K562 (cell line): ENCODE results near the gene TRIP6. TPM values are rescaled to one million over a fixed set of nuclear protein-coding genes. Genes with fewer than 3 reads are reported as not detected.
A peak's percentile ranks its signal among the peaks of the same experiment; 100 is the strongest.

Source experiments
- ELF2 ChIP-seq: fragments of 250-450 bp; sonication (Bioruptor Pico); IDR thresholded peaks from 2 replicates; pipeline ENCODE4 v1.5.0; 2021; ENCODE audit warnings: mild to moderate bottlenecking
- ETV5 ChIP-seq: sonication (generic); formaldehyde crosslinking; IDR thresholded peaks from 2 replicates; pipeline ENCODE4 v1.4.0; 2020; ENCODE audit warnings: low read depth, mild to moderate bottlenecking, missing genetic modification reagents
- GTF2E2 ChIP-seq: fragments of 200-800 bp; sonication (Bioruptor generic); IDR thresholded peaks from 2 replicates; pipeline ENCODE4 v1.6.1; 2016; ENCODE audit warnings: missing genetic modification characterization, missing compliant biosample characterization
- polyA plus RNA-seq, 8 experiments: library from polyadenylated mRNA; depleted of rRNA in 4 of 8; stranded (reverse) in 5 of 8; unstranded in 3 of 8; fragments of >200 nt; fragmentation: Nextera tagmentation in 2 of 8; fragmentation: Illumina TruSeq in 1 of 8; extraction: Ambion mirVana in 2 of 8; extraction: Trizol in 1 of 8; gene quantifications; 2 replicates each; pipeline versions ENCODE4 v1.2.1 to v1.2.3, GENCODE V29; 2011 to 2014; ENCODE audit warnings: inconsistent platforms in 1 of 8, missing spikeins in 1 of 8
- total RNA-seq, 7 experiments: library from RNA; depleted of rRNA in 6 of 7; stranded (reverse); fragments of >200 nt in 6 of 7; fragmentation: Illumina TruSeq in 2 of 7; extraction: Trizol in 2 of 7; gene quantifications; 2 replicates each; pipeline versions ENCODE4 v1.2.1 to v1.2.3, GENCODE V29; 2011 to 2021; ENCODE audit warnings: low replicate concordance in 1 of 7
- TF ChIP-seq, protein P1 (sequence below): sonication (generic); formaldehyde crosslinking; IDR thresholded peaks from 2 replicates; pipeline ENCODE4 v1.8.0; 2023; ENCODE audit warnings: mild to moderate bottlenecking, missing genetic modification reagents
- TF ChIP-seq, protein P2 (sequence below), 2 experiments: fragments of 450-650 bp in 1 of 2; sonication (generic) in 1 of 2; formaldehyde crosslinking in 1 of 2; IDR thresholded peaks; 2 replicates each; pipeline versions ENCODE4 v1.7.1 to v1.9.0; 2016 to 2022; ENCODE audit warnings: inconsistent platforms in 1 of 2, mild to moderate bottlenecking in 1 of 2, missing genetic modification reagents in 1 of 2

TRIP6 gene
- total and polyA plus RNA-seq, 9 of the 15 experiments (the other 6 are each of a cell fraction or from before 2014, with no cell fraction given), result 5.9 to 141 (median 54.0) TPM

DNA sequence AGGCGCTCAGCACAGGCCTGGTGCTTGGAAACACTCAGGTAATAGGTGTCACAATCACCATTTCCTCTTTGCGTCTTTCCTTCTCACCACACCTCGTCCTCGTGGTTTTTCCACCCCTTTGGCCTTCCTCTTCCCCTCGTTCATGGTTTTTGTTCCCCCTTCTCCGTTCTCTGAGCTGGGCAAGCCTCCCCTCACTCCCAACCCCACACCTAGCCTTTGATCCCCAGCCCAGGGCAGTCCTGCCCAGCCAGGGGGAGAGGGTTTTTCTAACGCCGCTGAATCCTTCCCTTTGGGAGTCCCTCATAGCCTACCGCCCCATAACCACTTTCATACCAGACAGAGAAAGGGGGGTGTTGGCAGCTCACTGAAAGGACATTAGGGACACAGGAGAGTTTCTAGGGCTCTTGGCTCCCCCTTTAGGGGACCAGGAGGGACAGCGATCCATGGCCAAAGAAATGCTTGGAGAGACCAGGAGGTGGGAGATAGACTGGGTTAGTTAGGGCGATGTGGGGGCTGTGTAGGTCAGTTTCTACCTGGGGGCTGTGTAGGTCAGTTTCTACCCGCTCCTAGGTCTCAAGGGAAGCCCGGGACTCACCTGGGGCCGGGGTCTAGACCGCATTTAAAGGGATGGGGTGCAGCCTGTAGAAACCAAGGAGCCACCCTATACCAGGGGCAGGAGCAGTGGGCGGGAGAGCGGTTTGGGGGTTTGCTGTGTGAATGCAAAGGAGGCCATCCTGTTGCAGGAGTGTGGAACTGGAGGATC is 41.3 kb upstream of the TRIP6 start (continued):
- TF ChIP-seq ELF2 (peak; percentile 53; the same call in 1 of the 2 replicates), ETV5 (CRISPR knock-in tag) (no peak), GTF2E2 (no peak)
- TF ChIP-seq, protein P1, sequence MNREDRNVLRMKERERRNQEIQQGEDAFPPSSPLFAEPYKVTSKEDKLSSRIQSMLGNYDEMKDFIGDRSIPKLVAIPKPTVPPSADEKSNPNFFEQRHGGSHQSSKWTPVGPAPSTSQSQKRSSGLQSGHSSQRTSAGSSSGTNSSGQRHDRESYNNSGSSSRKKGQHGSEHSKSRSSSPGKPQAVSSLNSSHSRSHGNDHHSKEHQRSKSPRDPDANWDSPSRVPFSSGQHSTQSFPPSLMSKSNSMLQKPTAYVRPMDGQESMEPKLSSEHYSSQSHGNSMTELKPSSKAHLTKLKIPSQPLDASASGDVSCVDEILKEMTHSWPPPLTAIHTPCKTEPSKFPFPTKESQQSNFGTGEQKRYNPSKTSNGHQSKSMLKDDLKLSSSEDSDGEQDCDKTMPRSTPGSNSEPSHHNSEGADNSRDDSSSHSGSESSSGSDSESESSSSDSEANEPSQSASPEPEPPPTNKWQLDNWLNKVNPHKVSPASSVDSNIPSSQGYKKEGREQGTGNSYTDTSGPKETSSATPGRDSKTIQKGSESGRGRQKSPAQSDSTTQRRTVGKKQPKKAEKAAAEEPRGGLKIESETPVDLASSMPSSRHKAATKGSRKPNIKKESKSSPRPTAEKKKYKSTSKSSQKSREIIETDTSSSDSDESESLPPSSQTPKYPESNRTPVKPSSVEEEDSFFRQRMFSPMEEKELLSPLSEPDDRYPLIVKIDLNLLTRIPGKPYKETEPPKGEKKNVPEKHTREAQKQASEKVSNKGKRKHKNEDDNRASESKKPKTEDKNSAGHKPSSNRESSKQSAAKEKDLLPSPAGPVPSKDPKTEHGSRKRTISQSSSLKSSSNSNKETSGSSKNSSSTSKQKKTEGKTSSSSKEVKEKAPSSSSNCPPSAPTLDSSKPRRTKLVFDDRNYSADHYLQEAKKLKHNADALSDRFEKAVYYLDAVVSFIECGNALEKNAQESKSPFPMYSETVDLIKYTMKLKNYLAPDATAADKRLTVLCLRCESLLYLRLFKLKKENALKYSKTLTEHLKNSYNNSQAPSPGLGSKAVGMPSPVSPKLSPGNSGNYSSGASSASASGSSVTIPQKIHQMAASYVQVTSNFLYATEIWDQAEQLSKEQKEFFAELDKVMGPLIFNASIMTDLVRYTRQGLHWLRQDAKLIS (CRISPR knock-in tag), result peak; percentile 65; the same call in 1 of the 2 replicates
- TF ChIP-seq, protein P2, sequence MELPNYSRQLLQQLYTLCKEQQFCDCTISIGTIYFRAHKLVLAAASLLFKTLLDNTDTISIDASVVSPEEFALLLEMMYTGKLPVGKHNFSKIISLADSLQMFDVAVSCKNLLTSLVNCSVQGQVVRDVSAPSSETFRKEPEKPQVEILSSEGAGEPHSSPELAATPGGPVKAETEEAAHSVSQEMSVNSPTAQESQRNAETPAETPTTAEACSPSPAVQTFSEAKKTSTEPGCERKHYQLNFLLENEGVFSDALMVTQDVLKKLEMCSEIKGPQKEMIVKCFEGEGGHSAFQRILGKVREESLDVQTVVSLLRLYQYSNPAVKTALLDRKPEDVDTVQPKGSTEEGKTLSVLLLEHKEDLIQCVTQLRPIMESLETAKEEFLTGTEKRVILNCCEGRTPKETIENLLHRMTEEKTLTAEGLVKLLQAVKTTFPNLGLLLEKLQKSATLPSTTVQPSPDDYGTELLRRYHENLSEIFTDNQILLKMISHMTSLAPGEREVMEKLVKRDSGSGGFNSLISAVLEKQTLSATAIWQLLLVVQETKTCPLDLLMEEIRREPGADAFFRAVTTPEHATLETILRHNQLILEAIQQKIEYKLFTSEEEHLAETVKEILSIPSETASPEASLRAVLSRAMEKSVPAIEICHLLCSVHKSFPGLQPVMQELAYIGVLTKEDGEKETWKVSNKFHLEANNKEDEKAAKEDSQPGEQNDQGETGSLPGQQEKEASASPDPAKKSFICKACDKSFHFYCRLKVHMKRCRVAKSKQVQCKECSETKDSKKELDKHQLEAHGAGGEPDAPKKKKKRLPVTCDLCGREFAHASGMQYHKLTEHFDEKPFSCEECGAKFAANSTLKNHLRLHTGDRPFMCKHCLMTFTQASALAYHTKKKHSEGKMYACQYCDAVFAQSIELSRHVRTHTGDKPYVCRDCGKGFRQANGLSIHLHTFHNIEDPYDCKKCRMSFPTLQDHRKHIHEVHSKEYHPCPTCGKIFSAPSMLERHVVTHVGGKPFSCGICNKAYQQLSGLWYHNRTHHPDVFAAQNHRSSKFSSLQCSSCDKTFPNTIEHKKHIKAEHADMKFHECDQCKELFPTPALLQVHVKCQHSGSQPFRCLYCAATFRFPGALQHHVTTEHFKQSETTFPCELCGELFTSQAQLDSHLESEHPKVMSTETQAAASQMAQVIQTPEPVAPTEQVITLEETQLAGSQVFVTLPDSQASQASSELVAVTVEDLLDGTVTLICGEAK (IDR thresholded peaks at IDR 0.05), result peak; percentile 60
- TF ChIP-seq, protein P2 (CRISPR knock-in tag; IDR thresholded peaks at IDR 0.05), result no peak
